ENCODE measurements around the gene ZNF177. TPM values are rescaled to one million over a fixed set of nuclear protein-coding genes. Genes with fewer than 3 reads are reported as not detected.

The ZNF177 gene
- total RNA-seq, 2 donors from 2014 or later = 5.6 to 10.6 TPM

- H3K27ac ChIP-seq (ENCODE audit: low read depth, low read length) = no peak overlapping the region
- Mint-ChIP-seq H3K36me3 (ENCODE audit: low read depth) (peaks cover 55% of the 10 kb centered on the region), H3K9me3 (peaks cover 10% of the 10 kb centered on the region), H3K27me3 (ENCODE audit: insufficient read depth) (no peaks in the 10 kb centered on the region), H3K4me3 (no peak overlapping the region), H3K4me1 (peaks cover 4% of the 10 kb centered on the region), H3K27ac (peak overlapping the region; percentile 32)
- H3K36me3 ChIP-seq (ENCODE audit: control insufficient read depth, insufficient read depth, low read length) = peaks cover 50% of the 10 kb centered on the region
- no peaks in the 10 kb centered on the region for H3K4me1 ChIP-seq (ENCODE audit: control insufficient read depth, insufficient read depth, low read length)
- peaks cover 9% of the 10 kb centered on the region for H3K9me3 ChIP-seq (ENCODE audit: control insufficient read depth, low read length)
- WGBS, 2 experiments (ENCODE audit: insufficient coverage in 1 of 2, insufficient read length in 1 of 2) = 88 to 89% methylated on average over 7 of the region's 7 CpGs
- no peaks in the 10 kb centered on the region for H3K27me3 ChIP-seq (ENCODE audit: control insufficient read depth, insufficient read depth, low read length, poor library complexity, severe bottlenecking)
- DNase-seq = peak; percentile 92
- no peak overlapping the region for H3K9ac ChIP-seq (ENCODE audit: extremely low read depth, low read length, poor library complexity, severe bottlenecking)
- TF ChIP-seq CTCF (conservative IDR thresholded peaks at IDR 0.05) = peak; percentile 76
- no peak overlapping the region for H3K4me3 ChIP-seq (ENCODE audit: low read length)
Measured at GRCh38 chr19:9431475-9431874, 68.7 kb downstream of the ZNF177 start.

Other genes with a start within 250 kb of the ZNF177 start
- not detected for gene OR7G1, start 247.2 kb upstream of the ZNF177 start, total RNA-seq
- gene OR7G3, start 236.1 kb upstream of the ZNF177 start, total RNA-seq = not detected
- gene ZNF317, start 222.6 kb upstream of the ZNF177 start, total RNA-seq = 10 to 100 TPM; 36.7 to 40.1 TPM
- gene OR7D2, start 184.0 kb upstream of the ZNF177 start, total RNA-seq = under 1 TPM; 0.31 to 0.40 TPM
- not detected for gene OR7D4, start 143.4 kb upstream of the ZNF177 start, total RNA-seq
- not detected for gene OR7E24, start 112.1 kb upstream of the ZNF177 start, total RNA-seq
- 1 to 10 TPM; 6.4 to 8.2 TPM for gene ZNF699, start 53.2 kb upstream of the ZNF177 start, total RNA-seq
- gene ZNF559, start 38.8 kb upstream of the ZNF177 start, total RNA-seq = 10 to 100 TPM; 18.1 to 27.0 TPM
- gene ZNF266, start 72.6 kb downstream of the ZNF177 start, total RNA-seq = 10 to 100 TPM; 19.7 to 24.6 TPM
- gene ZNF560, start 135.6 kb downstream of the ZNF177 start, total RNA-seq = not detected
- 10 to 100 TPM; 26.0 to 30.0 TPM for gene ZNF426, start 175.6 kb downstream of the ZNF177 start, total RNA-seq
- 100 to 1,000 TPM; 100 to 168 TPM for gene ZNF121, start 221.5 kb downstream of the ZNF177 start, total RNA-seq